8988T (cell line): ENCODE results near the gene ZDHHC14.

Experiments
- DNase-seq: peaks from one replicate; pipeline ENCODE4 v3.0.0; 2011

Gene ZDHHC14

GRCh38 chr6:157497579-157497978 lies 116.6 kb downstream of the ZDHHC14 start:
- no peak for DNase-seq

- DNase-seq: no peak
Measured at GRCh38 chr6:157498817-157499216, 117.8 kb downstream of the ZDHHC14 start.

GRCh38 chr6:157500022-157500421 lies 119.0 kb downstream of the ZDHHC14 start:
- DNase-seq: no peak

DNA sequence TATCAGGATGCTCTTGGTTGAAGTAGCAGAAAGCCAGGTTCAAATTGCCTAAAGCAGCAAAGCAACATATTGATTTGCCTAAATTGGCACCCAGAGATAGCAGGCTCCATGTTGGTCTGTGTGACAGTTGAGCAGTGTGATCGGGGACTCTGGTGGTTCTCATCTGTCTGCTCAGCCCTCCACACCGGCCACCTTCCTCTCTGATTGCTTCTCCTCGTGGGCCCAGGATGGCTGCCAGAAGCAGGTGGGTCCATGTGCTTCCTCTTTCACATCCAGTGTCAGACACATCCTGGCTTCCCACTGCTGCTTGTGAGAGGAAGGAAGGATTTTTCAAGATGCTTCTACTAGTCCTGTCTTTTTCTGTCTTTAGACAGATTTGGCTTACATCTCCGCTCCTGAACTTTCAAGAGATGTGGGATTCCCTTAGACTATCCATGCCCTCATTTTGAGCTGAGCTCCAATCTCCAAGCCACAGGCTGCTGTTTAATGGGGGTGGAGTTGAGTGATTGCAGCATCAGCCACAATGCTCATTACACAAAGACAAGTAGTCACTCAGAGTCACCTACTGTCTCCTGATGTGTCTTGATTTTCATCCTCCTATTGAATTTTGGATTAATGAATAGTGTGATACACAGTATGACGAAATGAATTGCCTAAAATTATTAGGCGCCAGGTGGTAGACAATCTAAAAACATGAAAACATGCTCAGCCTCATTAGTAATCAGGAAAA lies 122.2 kb downstream of the ZDHHC14 start:
- DNase-seq: no peak

DNA sequence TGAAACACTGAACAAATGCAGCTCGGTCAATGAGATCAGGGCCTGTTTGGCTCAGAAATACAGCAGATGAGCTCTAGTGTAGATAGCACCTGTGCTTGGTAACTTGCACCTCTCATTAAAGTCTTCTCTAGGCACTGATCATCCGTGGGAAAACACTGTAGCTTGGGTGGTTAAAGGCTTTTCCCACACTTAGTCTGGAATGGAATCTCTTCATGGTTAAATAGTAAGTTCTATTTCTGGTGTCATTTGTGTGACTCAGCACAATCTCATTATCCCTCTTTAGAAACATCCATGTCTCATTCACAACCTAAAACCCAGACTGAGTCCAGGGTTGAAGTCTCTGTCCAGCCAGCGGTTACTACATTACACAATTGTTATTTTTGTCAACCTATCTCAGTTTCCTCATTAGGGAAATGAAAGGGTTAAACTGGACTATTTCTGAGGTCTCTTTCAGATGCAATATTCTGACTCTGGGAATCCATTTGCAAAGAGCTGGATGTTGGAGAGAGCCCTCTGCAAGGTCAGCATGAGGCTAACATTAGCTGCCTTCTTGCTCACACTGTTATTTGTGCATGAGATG lies 125.0 kb downstream of the ZDHHC14 start:
- no peak for DNase-seq

DNA sequence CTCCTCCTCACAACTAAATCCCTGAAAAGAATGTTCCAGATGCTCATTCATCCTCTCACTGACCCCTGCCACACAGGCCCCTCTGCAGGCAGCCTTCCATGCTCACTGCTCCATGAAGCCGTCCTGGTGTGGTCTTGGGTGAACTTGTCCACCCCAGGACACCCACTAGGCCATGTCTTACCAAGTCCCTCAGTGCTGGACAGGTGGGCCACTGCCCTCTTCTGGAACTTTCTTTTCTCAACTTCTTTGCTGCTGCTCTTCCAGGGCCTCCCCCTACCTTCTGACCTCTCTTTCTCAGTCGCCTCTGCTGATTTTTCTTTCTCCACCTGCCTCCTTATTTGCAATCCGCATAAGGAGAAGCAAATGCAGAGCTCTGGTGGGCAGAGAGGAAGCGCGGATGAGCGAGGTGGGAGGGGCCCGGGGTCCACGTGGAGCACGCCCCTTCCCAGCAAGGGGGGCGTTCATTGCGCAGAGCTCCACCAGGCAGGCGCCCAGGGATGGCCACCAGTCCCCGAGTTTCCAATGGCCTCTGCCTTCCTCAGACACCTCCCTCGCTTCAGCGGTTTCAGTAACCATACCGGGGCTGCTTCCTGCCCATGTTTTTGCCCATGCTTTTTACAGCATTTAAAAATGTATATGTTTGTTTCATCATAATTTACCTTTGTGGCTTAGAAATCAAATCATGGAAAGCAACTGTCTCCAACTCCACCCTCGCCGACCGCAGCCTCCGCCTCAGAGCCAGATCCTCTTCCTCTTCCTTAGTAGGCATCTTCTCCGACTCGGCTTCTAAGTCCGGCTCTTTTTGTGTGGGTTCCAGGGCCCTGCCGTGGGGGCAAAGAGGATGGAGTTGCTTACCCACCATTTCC lies 129.6 kb downstream of the ZDHHC14 start:
- DNase-seq: no peak

- DNase-seq: no peak
Measured at GRCh38 chr6:157511682-157512381, 130.8 kb downstream of the ZDHHC14 start.

DNA sequence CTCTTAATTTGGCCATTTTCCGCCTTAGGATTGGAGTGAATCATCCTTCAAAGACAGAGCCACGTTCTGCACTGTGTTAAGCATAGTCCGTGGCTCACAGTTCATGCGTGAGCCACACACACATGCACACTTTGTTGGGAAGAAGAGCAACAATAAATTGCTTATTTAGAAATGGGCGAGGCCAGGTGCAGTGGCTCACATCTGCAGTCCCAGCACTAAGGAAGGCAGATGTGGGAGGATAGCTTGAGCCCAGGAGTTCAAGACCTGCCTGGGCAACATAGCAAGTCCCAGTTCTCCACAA lies 131.3 kb downstream of the ZDHHC14 start:
- DNase-seq: no peak

- no peak for DNase-seq
Measured at GRCh38 chr6:157513004-157513603, 132.1 kb downstream of the ZDHHC14 start.

DNA sequence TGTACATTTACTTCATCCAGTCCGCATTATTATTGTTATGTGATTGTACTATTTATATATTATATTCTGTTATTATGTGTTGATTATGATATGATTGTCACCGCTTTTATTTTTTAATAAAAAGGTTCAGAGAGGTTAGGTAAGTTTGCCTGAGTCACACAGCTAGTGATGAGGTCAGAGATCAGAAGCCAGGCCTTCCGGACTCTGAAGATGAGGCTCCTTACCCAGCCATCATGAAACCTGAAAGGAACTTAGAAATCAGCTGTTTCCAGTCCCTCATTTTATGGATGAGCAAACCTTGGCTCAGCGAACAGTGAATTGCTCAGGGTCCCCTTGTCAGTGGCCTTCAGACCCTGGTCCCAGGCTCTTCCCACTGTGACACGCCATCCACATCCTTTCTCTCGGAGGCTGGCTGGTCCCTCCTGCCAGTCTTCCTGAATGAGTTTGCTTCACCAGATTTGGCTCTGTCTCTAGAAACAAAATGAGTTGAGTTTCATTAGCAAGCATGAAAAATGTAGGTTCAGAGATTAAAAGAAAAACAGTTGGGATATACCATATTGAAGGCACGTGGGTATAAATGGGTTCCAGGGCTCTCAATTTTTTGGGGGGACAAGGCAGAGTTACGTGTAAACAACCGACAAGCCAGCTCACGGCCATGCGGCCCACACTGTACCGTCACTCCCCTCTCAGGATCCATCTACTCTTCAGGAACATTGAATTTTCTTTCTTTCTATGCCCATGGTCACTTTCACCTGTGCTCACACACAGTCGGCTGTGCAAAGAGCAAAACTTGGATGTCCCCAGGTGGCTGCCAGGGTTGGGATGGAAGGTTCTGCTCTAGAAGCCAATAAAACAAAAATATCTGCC lies 132.9 kb downstream of the ZDHHC14 start:
- no peak for DNase-seq

- peak; percentile 42 for DNase-seq
Measured at GRCh38 chr6:157514659-157515496, 133.9 kb downstream of the ZDHHC14 start.

DNA sequence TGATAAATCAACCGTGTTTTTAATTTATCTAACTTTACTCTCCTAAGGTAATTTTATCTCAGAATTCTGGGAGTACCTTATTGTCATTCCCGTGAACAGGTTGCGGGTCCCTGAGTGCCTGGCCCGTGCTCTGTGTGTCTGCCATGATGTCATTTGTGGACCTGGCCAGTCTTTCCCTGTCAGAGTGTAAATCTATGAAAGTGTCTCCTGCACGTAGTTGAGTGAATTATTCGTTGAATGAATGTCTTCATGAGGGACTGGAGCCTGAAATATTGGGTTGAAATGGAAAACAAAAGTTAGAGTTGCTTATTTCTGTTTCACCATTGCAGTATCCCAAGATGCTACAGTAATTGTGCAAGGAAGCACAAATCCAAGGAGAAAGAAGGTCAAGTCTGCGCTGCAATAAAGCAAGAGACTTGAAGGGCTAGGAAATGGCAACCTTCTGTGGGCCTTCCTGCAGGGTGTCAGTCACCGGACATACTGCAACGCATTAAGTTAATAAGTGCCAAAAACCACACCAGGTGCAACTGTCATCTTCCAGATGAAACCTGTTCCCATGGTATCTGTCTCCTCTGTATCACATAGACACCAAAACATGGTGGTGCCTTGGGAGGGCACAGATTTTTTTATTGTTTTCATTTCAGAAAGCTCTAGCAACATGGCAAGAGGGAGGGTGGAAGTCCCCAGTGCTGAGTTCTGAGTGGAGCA lies 135.5 kb downstream of the ZDHHC14 start:
- no peak for DNase-seq

- DNase-seq: no peak
Measured at GRCh38 chr6:157517601-157518359, 136.8 kb downstream of the ZDHHC14 start.

GRCh38 chr6:157518397-157519250 lies 137.6 kb downstream of the ZDHHC14 start:
- DNase-seq: no peak

- DNase-seq: no peak
Measured at GRCh38 chr6:157519255-157520116, 138.5 kb downstream of the ZDHHC14 start.

DNA sequence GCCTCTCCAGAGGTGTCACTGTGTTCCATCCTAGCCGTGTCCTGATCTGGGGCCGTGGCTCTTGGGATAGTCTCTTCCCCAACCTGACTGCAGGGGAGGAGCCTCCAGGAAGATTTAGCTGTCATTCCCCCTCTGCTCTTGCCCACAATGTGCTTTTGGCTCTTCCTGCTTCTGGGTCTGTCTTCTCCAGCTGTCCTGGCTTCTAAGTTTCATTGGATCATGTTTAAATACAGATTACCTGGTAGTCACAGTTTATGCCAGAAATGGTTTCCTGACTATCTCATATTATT lies 139.1 kb downstream of the ZDHHC14 start:
- no peak for DNase-seq

DNA sequence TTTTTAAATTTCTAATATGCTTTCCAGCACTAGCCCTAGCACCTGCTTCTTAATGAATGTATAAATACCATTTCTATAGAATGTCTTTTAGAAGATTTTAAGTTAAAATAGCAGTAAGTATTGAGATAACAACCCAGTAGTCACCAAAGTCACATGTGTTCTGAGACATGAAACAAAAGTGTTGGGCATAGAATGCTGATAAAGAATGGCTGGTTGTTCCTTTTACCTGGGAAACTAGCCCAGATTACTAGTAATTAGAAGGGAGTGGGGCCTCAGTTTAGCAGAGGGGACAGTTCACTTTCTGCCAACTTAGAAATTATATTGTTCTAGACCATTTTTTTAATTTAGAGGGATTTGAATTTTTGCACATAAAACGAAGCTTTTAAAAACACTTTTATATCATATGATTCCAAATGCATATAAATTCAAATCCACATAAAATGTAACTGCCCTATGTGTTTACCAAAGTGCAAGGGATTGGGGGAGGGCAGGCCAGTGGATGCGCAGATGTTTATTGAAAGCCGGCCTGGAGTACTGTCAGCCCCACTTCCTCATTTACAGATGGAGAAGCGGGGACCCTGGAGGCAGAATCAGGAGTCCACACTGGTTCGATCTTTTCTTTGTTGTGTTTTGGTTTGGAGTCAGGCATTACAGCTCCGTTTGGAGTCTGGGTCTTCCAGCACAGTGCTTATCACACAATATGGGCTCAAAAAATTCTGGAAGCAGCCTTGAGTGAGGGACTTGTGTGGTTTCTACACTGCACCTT lies 139.8 kb downstream of the ZDHHC14 start:
- no peak for DNase-seq
